Stimulated activated CD4-positive, alpha-beta T cell treated with anti-CD3 and anti-CD28 coated beads, Interleukin-12 subunit alpha, Interleukin-12 subunit beta, amount 100 ng/mL, for 4 hours (primary cell): Measurements from ENCODE around the gene DHCR7.
"Not testable (repeated sequence)": the region's sequence is repeated elsewhere in the genome, so short reads cannot be mapped to it uniquely, and the experiment has no call there.

Source experiments
- DNase-seq: peaks from one replicate; pipeline ENCODE4 v3.0.0-alpha.2; 2020

Gene DHCR7

GRCh38 chr11:71436861-71437260 is 11.3 kb downstream of the DHCR7 start:
- DNase-seq: no peak

- no peak for DNase-seq
Observed at GRCh38 chr11:71435278-71435951, 12.8 kb downstream of the DHCR7 start.

- no peak for DNase-seq
Observed at GRCh38 chr11:71434576-71435130, 13.5 kb downstream of the DHCR7 start.

GRCh38 chr11:71433648-71434450 is 14.3 kb downstream of the DHCR7 start:
- no peak for DNase-seq

GRCh38 chr11:71432761-71433647 is 15.2 kb downstream of the DHCR7 start:
- no peak for DNase-seq

- no peak for DNase-seq
Observed at GRCh38 chr11:71431271-71431670, 16.9 kb downstream of the DHCR7 start.

GRCh38 chr11:71430166-71430565 is 18.0 kb downstream of the DHCR7 start:
- no peak for DNase-seq

- DNase-seq: no peak
Observed at GRCh38 chr11:71429701-71430100, 18.5 kb downstream of the DHCR7 start.

- DNase-seq: no peak
Observed at GRCh38 chr11:71428861-71429435, 19.2 kb downstream of the DHCR7 start.

GRCh38 chr11:71426413-71426812 is 21.8 kb downstream of the DHCR7 start:
- DNase-seq: no peak

- DNase-seq: no peak
Observed at GRCh38 chr11:71425860-71426259, 22.3 kb downstream of the DHCR7 start.

GRCh38 chr11:71425409-71425808 is 22.8 kb downstream of the DHCR7 start:
- DNase-seq: no peak

- no peak for DNase-seq
Observed at GRCh38 chr11:71423181-71423790, 24.9 kb downstream of the DHCR7 start.

- not testable (repeated sequence) for DNase-seq
Observed at GRCh38 chr11:71422318-71422717, 25.9 kb downstream of the DHCR7 start.

GRCh38 chr11:71421392-71421950 is 26.7 kb downstream of the DHCR7 start:
- DNase-seq: no peak

GRCh38 chr11:71420455-71421241 is 27.5 kb downstream of the DHCR7 start:
- no peak for DNase-seq

GRCh38 chr11:71418643-71419042 is 29.6 kb downstream of the DHCR7 start:
- no peak for DNase-seq

GRCh38 chr11:71414645-71415044 is 33.5 kb downstream of the DHCR7 start:
- no peak for DNase-seq

GRCh38 chr11:71410363-71410966 is 37.7 kb downstream of the DHCR7 start:
- no peak for DNase-seq

- DNase-seq: no peak
Observed at GRCh38 chr11:71408826-71409225, 39.4 kb downstream of the DHCR7 start.

GRCh38 chr11:71407356-71407755 is 40.8 kb downstream of the DHCR7 start:
- DNase-seq: no peak
